GM23338 (cell line): Measurements from ENCODE around the gene TCF12. TPM values are rescaled to one million over a fixed set of nuclear protein-coding genes. Genes with fewer than 3 reads are reported as not detected.

Experiments used
- ATAC-seq: fragments of 200-7000 bp; cut with Tn5 transposase; 3 replicates; pipeline ENCODE4 v1.9.1; 2020
- DNase-seq: peaks from one replicate; pipeline ENCODE4 v3.0.0-alpha.2; 2015; ENCODE audit warnings: low spot score
- H2AFZ ChIP-seq: fragments of 200-600 bp; sonication (generic); 2 replicates; pipeline ENCODE4 v1.8.0; 2016; ENCODE audit warnings: antibody characterized with exemption, mild to moderate bottlenecking, moderate library complexity
- H3F3A ChIP-seq: fragments of 200-600 bp; sonication (generic); replicated peaks from 2 replicates; pipeline ENCODE4 v1.8.0; 2017; ENCODE audit warnings: antibody characterized with exemption, mixed run types, low read depth
- H3K27ac ChIP-seq: fragments of 200-600 bp; sonication (generic); 2 replicates; pipeline ENCODE4 v1.6.1; 2016; ENCODE audit warnings: low read depth
- H3K27me3 ChIP-seq: fragments of 200-600 bp; sonication (generic); 2 replicates; pipeline ENCODE4 v1.8.0; 2016; ENCODE audit warnings: mild to moderate bottlenecking, mixed run types, moderate library complexity; ENCODE audit not compliant: insufficient read depth
- H3K36me3 ChIP-seq: fragments of 200-600 bp; sonication (generic); 2 replicates; pipeline ENCODE4 v1.8.0; 2016; ENCODE audit warnings: mild to moderate bottlenecking; ENCODE audit not compliant: insufficient read depth
- H3K4me1 ChIP-seq: fragments of 200-600 bp; sonication (generic); 2 replicates; pipeline ENCODE4 v1.8.0; 2016; ENCODE audit warnings: mild to moderate bottlenecking, moderate library complexity; ENCODE audit not compliant: insufficient read depth
- H3K4me2 ChIP-seq: fragments of 200-600 bp; sonication (generic); 2 replicates; pipeline ENCODE4 v1.7.1; 2017; ENCODE audit warnings: mixed run types
- H3K4me3 ChIP-seq: fragments of 200-600 bp; sonication (generic); 2 replicates; pipeline ENCODE4 v1.6.1; 2016; ENCODE audit warnings: mixed run types
- H3K79me2 ChIP-seq: fragments of 200-600 bp; sonication (generic); replicated peaks from 2 replicates; pipeline ENCODE4 v1.8.0; 2017; ENCODE audit warnings: mild to moderate bottlenecking; ENCODE audit not compliant: insufficient read depth
- H3K9me2 ChIP-seq: fragments of 200-600 bp; sonication (generic); 2 replicates; pipeline ENCODE4 v1.8.0; 2017; ENCODE audit not compliant: insufficient read depth
- H4K20me1 ChIP-seq: fragments of 200-600 bp; sonication (generic); replicated peaks from 2 replicates; pipeline ENCODE4 v1.8.0; 2017; ENCODE audit warnings: mild to moderate bottlenecking; ENCODE audit not compliant: insufficient read depth
- H3K27ac Mint-ChIP-seq: 2 replicates; pipeline ENCODE4 v1.8.0; 2020; ENCODE audit warnings: inconsistent platforms, mild to moderate bottlenecking, moderate library complexity, mixed read lengths
- H3K27me3 Mint-ChIP-seq: 3 replicates; pipeline ENCODE4 v1.8.0; 2022; ENCODE audit warnings: low read depth, mild to moderate bottlenecking, moderate library complexity, mixed read lengths, inconsistent platforms; ENCODE audit not compliant: insufficient read depth, poor library complexity
- H3K36me3 Mint-ChIP-seq: 3 replicates; pipeline ENCODE4 v1.8.0; 2021; ENCODE audit warnings: low read depth, mild to moderate bottlenecking, inconsistent platforms, moderate library complexity, mixed read lengths
- H3K4me1 Mint-ChIP-seq: 3 replicates; pipeline ENCODE4 v1.8.0; 2020; ENCODE audit warnings: mild to moderate bottlenecking, inconsistent platforms, mixed read lengths
- H3K4me3 Mint-ChIP-seq: 3 replicates; pipeline ENCODE4 v1.8.0; 2021; ENCODE audit warnings: moderate library complexity, mild to moderate bottlenecking, inconsistent platforms, mixed read lengths
- H3K9me3 Mint-ChIP-seq: 3 replicates; pipeline ENCODE4 v1.8.0; 2020; ENCODE audit warnings: moderate library complexity, mild to moderate bottlenecking, inconsistent platforms, mixed read lengths
- CREB1 ChIP-seq: fragments of 250-450 bp; sonication (Bioruptor Pico); IDR thresholded peaks from 2 replicates; pipeline ENCODE4 v1.5.0; 2020; ENCODE audit warnings: low read depth, mild to moderate bottlenecking, moderate library complexity
- EZH2 ChIP-seq: fragments of 200-600 bp; sonication (generic); IDR thresholded peaks from one replicate; pipeline ENCODE4 v1.8.0; 2017; ENCODE audit warnings: antibody characterized with exemption, mild to moderate bottlenecking, low read depth; ENCODE audit not compliant: unreplicated experiment
- EZH2phosphoT487 ChIP-seq: fragments of 200-600 bp; sonication (generic); IDR thresholded peaks from one replicate; pipeline ENCODE4 v1.8.1; 2018; ENCODE audit warnings: antibody characterized with exemption; ENCODE audit not compliant: unreplicated experiment
- JUNB ChIP-seq: IDR thresholded peaks from one replicate; pipeline ENCODE4 v1.6.1; 2016; ENCODE audit warnings: antibody characterized with exemption; ENCODE audit not compliant: unreplicated experiment
- NANOG ChIP-seq: IDR thresholded peaks from 2 replicates; pipeline ENCODE4 v1.6.1; 2016; ENCODE audit warnings: antibody characterized with exemption, borderline replicate concordance
- POLR2AphosphoS5 ChIP-seq: IDR thresholded peaks from 2 replicates; pipeline ENCODE4 v1.6.1; 2016; ENCODE audit warnings: antibody characterized with exemption, low read depth
- STAT1 ChIP-seq: IDR thresholded peaks from one replicate; pipeline ENCODE4 v1.6.1; 2016; ENCODE audit warnings: antibody characterized with exemption; ENCODE audit not compliant: unreplicated experiment
- ZNF331 ChIP-seq: fragments of 250-450 bp; sonication (Bioruptor Pico); IDR thresholded peaks from 2 replicates; pipeline ENCODE4 v1.5.0; 2020; ENCODE audit warnings: low read depth, mild to moderate bottlenecking, moderate library complexity
- polyA plus RNA-seq: library from polyadenylated mRNA; unstranded; fragments of >200 nt; fragmentation: Nextera tagmentation; extraction: Ambion mirVana; gene quantifications from 2 replicates; pipeline ENCODE4 v1.2.1, GENCODE V29; 2016
- total RNA-seq: library from RNA; depleted of rRNA; stranded (reverse); fragments of >200 nt; shearing (Covaris generic); gene quantifications from 2 replicates; pipeline ENCODE4 v1.2.3, GENCODE V29; 2014
- TF ChIP-seq, protein P1 (sequence below): IDR thresholded peaks from one replicate; pipeline ENCODE4 v1.6.1; 2018; ENCODE audit warnings: antibody characterized with exemption; ENCODE audit not compliant: unreplicated experiment
- TF ChIP-seq, protein P2 (sequence below): fragments of 250-450 bp; sonication (Bioruptor Pico); IDR thresholded peaks from 2 replicates; pipeline ENCODE4 v1.5.0; 2020; ENCODE audit warnings: mild to moderate bottlenecking, moderate library complexity
- TF ChIP-seq, protein P3 (sequence below): IDR thresholded peaks from 2 replicates; pipeline ENCODE4 v1.6.1; 2016; ENCODE audit warnings: antibody characterized with exemption
- TF ChIP-seq, protein P4 (sequence below), 2 experiments: fragments of 200-600 bp in 1 of 2; sonication (generic) in 1 of 2; conservative IDR thresholded peaks; 2 replicates each; pipeline versions ENCODE4 v1.5.1 to v1.6.1; 2016 to 2017; ENCODE audit warnings: antibody characterized with exemption in 2 of 2, low read depth in 2 of 2, mild to moderate bottlenecking in 2 of 2, moderate library complexity in 1 of 2

TCF12 gene
- total and polyA plus RNA-seq, 2 experiments from 2014 or later = 27.6 to 104 TPM

DNA sequence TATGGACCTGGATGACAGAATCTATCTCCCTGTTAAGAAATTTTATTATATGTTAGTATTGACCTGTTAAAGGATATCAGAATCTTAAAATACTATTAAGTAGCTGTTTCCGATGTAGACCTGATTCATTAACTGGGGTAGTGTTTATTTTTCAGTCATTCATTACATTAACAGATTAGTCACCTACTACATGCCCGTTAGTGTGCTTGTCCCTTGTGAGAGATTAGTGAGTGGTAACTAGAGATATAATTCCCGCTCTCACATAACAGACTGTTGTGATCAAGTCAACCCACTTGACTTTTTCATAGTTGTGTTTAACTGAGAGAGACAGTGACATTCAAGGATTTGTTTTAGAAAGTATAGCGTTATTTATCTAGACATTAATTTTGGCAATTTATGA, 166.8 kb downstream of the TCF12 start:
- no peaks in the 10 kb centered on the region for H3K27me3 Mint-ChIP-seq

More for the DNA sequence above, 166.8 kb downstream of the TCF12 start:
- TF ChIP-seq, protein P1, sequence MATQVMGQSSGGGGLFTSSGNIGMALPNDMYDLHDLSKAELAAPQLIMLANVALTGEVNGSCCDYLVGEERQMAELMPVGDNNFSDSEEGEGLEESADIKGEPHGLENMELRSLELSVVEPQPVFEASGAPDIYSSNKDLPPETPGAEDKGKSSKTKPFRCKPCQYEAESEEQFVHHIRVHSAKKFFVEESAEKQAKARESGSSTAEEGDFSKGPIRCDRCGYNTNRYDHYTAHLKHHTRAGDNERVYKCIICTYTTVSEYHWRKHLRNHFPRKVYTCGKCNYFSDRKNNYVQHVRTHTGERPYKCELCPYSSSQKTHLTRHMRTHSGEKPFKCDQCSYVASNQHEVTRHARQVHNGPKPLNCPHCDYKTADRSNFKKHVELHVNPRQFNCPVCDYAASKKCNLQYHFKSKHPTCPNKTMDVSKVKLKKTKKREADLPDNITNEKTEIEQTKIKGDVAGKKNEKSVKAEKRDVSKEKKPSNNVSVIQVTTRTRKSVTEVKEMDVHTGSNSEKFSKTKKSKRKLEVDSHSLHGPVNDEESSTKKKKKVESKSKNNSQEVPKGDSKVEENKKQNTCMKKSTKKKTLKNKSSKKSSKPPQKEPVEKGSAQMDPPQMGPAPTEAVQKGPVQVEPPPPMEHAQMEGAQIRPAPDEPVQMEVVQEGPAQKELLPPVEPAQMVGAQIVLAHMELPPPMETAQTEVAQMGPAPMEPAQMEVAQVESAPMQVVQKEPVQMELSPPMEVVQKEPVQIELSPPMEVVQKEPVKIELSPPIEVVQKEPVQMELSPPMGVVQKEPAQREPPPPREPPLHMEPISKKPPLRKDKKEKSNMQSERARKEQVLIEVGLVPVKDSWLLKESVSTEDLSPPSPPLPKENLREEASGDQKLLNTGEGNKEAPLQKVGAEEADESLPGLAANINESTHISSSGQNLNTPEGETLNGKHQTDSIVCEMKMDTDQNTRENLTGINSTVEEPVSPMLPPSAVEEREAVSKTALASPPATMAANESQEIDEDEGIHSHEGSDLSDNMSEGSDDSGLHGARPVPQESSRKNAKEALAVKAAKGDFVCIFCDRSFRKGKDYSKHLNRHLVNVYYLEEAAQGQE = no peak
- no peak for TF ChIP-seq STAT1
- no peak for TF ChIP-seq EZH2
- no peak for TF ChIP-seq ZNF331 (CRISPR knock-in tag)
- no peak for TF ChIP-seq EZH2phosphoT487
- no peak for TF ChIP-seq JUNB
- no peak for TF ChIP-seq CREB1 (CRISPR knock-in tag)
- TF ChIP-seq, protein P2, sequence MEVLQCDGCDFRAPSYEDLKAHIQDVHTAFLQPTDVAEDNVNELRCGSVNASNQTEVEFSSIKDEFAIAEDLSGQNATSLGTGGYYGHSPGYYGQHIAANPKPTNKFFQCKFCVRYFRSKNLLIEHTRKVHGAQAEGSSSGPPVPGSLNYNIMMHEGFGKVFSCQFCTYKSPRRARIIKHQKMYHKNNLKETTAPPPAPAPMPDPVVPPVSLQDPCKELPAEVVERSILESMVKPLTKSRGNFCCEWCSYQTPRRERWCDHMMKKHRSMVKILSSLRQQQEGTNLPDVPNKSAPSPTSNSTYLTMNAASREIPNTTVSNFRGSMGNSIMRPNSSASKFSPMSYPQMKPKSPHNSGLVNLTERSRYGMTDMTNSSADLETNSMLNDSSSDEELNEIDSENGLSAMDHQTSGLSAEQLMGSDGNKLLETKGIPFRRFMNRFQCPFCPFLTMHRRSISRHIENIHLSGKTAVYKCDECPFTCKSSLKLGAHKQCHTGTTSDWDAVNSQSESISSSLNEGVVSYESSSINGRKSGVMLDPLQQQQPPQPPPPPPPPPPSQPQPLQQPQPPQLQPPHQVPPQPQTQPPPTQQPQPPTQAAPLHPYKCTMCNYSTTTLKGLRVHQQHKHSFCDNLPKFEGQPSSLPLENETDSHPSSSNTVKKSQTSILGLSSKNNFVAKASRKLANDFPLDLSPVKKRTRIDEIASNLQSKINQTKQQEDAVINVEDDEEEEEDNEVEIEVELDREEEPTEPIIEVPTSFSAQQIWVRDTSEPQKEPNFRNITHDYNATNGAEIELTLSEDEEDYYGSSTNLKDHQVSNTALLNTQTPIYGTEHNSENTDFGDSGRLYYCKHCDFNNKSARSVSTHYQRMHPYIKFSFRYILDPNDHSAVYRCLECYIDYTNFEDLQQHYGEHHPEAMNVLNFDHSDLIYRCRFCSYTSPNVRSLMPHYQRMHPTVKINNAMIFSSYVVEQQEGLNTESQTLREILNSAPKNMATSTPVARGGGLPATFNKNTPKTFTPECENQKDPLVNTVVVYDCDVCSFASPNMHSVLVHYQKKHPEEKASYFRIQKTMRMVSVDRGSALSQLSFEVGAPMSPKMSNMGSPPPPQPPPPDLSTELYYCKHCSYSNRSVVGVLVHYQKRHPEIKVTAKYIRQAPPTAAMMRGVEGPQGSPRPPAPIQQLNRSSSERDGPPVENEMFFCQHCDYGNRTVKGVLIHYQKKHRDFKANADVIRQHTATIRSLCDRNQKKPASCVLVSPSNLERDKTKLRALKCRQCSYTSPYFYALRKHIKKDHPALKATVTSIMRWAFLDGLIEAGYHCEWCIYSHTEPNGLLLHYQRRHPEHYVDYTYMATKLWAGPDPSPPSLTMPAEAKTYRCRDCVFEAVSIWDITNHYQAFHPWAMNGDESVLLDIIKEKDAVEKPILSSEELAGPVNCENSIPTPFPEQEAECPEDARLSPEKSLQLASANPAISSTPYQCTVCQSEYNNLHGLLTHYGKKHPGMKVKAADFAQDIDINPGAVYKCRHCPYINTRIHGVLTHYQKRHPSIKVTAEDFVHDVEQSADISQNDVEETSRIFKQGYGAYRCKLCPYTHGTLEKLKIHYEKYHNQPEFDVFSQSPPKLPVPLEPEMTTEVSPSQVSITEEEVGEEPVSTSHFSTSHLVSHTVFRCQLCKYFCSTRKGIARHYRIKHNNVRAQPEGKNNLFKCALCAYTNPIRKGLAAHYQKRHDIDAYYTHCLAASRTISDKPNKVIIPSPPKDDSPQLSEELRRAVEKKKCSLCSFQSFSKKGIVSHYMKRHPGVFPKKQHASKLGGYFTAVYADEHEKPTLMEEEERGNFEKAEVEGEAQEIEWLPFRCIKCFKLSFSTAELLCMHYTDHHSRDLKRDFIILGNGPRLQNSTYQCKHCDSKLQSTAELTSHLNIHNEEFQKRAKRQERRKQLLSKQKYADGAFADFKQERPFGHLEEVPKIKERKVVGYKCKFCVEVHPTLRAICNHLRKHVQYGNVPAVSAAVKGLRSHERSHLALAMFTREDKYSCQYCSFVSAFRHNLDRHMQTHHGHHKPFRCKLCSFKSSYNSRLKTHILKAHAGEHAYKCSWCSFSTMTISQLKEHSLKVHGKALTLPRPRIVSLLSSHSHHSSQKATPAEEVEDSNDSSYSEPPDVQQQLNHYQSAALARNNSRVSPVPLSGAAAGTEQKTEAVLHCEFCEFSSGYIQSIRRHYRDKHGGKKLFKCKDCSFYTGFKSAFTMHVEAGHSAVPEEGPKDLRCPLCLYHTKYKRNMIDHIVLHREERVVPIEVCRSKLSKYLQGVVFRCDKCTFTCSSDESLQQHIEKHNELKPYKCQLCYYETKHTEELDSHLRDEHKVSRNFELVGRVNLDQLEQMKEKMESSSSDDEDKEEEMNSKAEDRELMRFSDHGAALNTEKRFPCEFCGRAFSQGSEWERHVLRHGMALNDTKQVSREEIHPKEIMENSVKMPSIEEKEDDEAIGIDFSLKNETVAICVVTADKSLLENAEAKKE (CRISPR knock-in tag) = no peak
- TF ChIP-seq POLR2AphosphoS5 = no peak
- TF ChIP-seq, protein P3, sequence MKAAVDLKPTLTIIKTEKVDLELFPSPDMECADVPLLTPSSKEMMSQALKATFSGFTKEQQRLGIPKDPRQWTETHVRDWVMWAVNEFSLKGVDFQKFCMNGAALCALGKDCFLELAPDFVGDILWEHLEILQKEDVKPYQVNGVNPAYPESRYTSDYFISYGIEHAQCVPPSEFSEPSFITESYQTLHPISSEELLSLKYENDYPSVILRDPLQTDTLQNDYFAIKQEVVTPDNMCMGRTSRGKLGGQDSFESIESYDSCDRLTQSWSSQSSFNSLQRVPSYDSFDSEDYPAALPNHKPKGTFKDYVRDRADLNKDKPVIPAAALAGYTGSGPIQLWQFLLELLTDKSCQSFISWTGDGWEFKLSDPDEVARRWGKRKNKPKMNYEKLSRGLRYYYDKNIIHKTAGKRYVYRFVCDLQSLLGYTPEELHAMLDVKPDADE = no peak
- TF ChIP-seq, protein P4, sequence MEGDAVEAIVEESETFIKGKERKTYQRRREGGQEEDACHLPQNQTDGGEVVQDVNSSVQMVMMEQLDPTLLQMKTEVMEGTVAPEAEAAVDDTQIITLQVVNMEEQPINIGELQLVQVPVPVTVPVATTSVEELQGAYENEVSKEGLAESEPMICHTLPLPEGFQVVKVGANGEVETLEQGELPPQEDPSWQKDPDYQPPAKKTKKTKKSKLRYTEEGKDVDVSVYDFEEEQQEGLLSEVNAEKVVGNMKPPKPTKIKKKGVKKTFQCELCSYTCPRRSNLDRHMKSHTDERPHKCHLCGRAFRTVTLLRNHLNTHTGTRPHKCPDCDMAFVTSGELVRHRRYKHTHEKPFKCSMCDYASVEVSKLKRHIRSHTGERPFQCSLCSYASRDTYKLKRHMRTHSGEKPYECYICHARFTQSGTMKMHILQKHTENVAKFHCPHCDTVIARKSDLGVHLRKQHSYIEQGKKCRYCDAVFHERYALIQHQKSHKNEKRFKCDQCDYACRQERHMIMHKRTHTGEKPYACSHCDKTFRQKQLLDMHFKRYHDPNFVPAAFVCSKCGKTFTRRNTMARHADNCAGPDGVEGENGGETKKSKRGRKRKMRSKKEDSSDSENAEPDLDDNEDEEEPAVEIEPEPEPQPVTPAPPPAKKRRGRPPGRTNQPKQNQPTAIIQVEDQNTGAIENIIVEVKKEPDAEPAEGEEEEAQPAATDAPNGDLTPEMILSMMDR (conservative IDR thresholded peaks at IDR 0.05; ENCODE audit: low read depth in 2 of 2) = no peak
- TF ChIP-seq NANOG = no peak
- Histone ChIP-seq H3K27me3 (no peaks in the 10 kb centered on the region), H2AFZ (no peak overlapping the region), H3K79me2 (peaks cover 54% of the 10 kb centered on the region), H3K27ac (no peak overlapping the region), H3K4me1 (peaks cover under 1% of the 10 kb centered on the region), H3K4me2 (no peak overlapping the region), H3K9me2 (no peaks in the 10 kb centered on the region), H4K20me1 (peaks cover 8% of the 10 kb centered on the region; the same call in 1 of the 2 replicates), H3K4me3 (no peak overlapping the region), H3K36me3 (no peaks in the 10 kb centered on the region), H3F3A (no peaks in the 10 kb centered on the region)
- no peak overlapping the region for H3K4me3 Mint-ChIP-seq
- no peaks in the 10 kb centered on the region for H3K9me3 Mint-ChIP-seq
- H3K4me1 Mint-ChIP-seq = peaks cover 5% of the 10 kb centered on the region
- DNase-seq (no peak), ATAC-seq (no peak)
- H3K36me3 Mint-ChIP-seq = no peaks in the 10 kb centered on the region
- no peak overlapping the region for H3K27ac Mint-ChIP-seq
